22Rv1 (cell line): ENCODE data around the gene MACROH2A2.

ENCODE experiments used
- H3K27ac ChIP-seq: fragments of 450-650 bp; 2 replicates; pipeline ENCODE4 v1.5.1; 2017
- CTCF ChIP-seq: fragments of 450-650 bp; IDR thresholded peaks from 2 replicates; pipeline ENCODE4 v1.5.1; 2017; ENCODE audit warnings: mild to moderate bottlenecking
- ZFX ChIP-seq: fragments of 450-650 bp; IDR thresholded peaks from 2 replicates; pipeline ENCODE4 v1.6.1; 2017; ENCODE audit warnings: antibody characterized with exemption, borderline replicate concordance

Gene MACROH2A2

GRCh38 chr10:70140297-70140696 is 87.7 kb downstream of the MACROH2A2 start:
- TF ChIP-seq ZFX (no peak), CTCF (no peak)
- H3K27ac ChIP-seq: no peak overlapping the region

GRCh38 chr10:70142555-70142954 is 89.9 kb downstream of the MACROH2A2 start:
- TF ChIP-seq CTCF: no peak
- no peak overlapping the region for H3K27ac ChIP-seq

GRCh38 chr10:70144372-70145110 is 91.9 kb downstream of the MACROH2A2 start:
- no peak overlapping the region for H3K27ac ChIP-seq
- TF ChIP-seq CTCF (no peak), ZFX (no peak)

- no peak for TF ChIP-seq CTCF
- no peak for TF ChIP-seq ZFX
- H3K27ac ChIP-seq: peak overlapping the region; percentile 94
Observed at GRCh38 chr10:70145166-70145665, 92.6 kb downstream of the MACROH2A2 start.

- TF ChIP-seq ZFX (no peak), CTCF (peak; percentile 78)
Observed at GRCh38 chr10:70145666-70146488, 93.2 kb downstream of the MACROH2A2 start.

GRCh38 chr10:70146489-70147258 is 94.0 kb downstream of the MACROH2A2 start, which contains the start of gene TYSND1:
TSS of gene TYSND1 (minus strand) at chr10:70146700. CDS start at chr10:70146586, 114 bp downstream.
- peak within 1 kb of the TSS; percentile 94 for H3K27ac ChIP-seq
- no peak for TF ChIP-seq ZFX
- peak; percentile 83 for TF ChIP-seq CTCF

More at GRCh38 chr10:70145666-70146488, 93.2 kb downstream of the MACROH2A2 start:
- H3K27ac ChIP-seq: peak overlapping the region; percentile 94
